Activated T-cell treated with anti-CD3 and anti-CD28 coated beads for 24 hours (primary cell): Measurements from ENCODE around the gene CHRM2.
"Not testable (repeated sequence)": the region's sequence is repeated elsewhere in the genome, so short reads cannot be mapped to it uniquely, and the experiment has no call there.

Experiments used
- DNase-seq: peaks from one replicate; pipeline ENCODE4 v3.0.0-alpha.2; 2020; ENCODE audit warnings: low read depth

Gene CHRM2

DNA sequence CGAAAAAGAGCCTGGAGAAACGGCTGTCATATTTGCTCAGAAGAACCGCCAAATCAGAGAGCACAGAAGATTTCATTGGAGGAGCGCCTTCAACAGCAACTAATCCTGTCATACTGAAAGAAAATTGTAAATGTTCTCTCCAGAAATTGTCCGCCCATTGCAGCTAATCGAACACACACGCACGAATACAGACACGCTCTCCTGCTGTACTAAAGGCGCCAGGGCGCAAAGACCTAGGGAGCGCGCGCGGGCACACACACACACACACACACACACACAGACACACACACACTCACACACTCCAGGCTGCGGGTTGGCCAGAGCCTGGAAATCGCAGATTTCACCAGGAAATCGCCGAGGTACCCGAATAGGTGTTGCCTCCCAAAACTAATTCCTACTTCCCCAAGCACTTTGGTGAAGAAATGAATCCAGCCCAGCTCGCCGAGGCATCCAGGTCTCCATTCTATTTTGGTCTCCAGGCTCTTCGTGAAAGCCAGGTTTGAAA, at the start of gene CHRM2:
Gene CHRM2, plus strand, starts transcription at position 157 of the 505 bp plus-strand sequence. CDS start 146,214 bp downstream, outside the sequence.
- no peak for DNase-seq

DNA sequence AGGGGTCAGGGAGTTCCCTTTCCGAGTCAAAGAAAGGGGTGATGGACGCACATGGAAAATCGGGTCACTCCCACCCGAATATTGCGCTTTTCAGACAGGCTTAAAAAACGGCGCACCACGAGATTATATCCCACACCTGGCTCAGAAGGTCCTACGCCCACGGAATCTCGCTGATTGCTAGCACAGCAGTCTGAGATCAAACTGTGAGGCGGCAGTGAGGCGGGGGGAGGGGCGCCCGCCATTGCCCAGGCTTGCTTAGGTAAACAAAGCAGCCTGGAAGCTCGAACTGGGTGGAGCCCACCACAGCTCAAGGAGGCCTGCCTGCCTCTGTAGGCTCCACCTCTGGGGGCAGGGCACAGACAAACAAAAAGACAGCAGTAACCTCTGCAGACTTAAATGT, 37.1 kb upstream of the CHRM2 start:
- not testable (repeated sequence) for DNase-seq

DNA sequence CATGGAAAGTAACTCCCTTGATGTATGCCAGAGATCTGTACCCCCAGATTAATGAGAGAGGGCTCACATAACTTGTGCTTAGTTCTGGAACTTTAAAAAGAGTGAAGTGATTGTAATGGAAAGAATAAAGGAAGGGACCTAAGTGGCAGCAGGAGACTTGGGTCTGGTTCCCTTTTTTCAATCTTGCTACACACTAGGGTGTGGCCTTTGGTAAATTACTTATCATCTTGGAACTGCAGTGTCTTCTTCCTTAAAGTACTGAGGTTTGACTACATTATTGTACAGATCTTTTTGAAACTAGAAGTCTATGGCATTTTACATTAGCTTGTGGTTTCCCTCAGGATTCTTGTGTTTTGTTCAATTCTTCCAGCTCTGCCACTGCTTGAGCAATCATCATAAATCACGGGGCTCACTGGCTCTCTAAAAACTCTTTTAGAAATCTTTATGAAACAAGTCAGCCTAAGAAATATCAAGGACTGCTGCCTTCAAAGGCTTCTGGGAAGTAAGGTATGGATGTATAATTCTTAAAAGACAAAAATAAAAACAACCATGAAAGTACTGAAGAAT, 22.5 kb upstream of the CHRM2 start:
- no peak for DNase-seq

DNA sequence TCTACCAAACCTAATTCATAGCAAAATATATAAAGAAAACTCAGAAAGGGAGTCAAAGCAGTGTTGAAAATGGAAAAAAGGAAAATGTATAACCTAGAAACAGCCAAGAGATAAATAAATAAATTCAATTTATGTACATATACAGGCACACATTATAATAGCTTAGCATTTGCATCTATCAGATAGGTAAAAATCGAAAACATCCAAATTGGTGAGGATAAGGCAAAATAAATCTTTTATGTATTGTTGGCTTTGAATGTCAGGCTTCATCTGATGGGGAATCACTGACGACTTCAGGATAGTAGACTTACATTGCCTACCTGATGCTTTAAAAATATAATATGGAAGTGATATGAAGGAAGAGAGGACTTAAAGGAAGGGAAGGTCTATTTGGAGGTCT, 20.6 kb upstream of the CHRM2 start:
- DNase-seq, result no peak

DNA sequence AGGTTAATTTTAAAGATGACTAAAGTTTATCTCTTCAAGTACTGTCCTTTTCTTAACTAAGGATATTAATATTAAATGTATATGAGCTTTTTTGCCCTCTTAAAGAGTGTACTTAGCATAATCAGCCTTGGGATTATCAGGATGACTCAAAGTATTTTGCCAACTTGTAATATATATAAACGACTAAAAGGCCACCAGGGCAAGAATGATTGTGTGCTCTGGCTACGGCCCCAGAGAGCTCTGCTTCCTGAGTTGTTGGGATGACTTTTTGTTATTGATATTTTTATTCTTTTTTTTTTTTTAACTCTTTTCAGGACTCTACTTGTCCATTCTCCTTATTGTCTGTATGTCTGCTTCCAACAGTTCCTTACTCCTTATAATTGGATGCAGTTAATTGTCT, 14.8 kb upstream of the CHRM2 start:
- no peak for DNase-seq

DNA sequence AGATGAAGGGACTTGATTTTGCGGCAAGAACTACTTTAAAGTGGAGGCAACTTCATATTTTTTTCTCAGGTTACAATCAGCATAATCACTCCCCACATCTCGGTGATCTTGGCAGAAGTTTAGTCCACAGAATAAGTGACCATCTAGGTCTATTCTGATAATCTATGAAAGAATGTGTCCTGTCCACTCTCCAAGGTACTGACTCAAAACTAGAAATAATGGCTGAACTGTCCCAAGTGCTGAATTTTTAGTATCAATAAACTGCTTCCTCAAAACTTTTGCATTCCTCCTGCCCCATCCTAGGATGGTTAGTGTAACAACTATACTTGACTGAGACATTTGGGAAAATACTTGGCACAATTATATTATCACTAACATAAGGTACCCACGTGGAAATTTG, 10.9 kb upstream of the CHRM2 start:
- DNase-seq, result no peak

DNA sequence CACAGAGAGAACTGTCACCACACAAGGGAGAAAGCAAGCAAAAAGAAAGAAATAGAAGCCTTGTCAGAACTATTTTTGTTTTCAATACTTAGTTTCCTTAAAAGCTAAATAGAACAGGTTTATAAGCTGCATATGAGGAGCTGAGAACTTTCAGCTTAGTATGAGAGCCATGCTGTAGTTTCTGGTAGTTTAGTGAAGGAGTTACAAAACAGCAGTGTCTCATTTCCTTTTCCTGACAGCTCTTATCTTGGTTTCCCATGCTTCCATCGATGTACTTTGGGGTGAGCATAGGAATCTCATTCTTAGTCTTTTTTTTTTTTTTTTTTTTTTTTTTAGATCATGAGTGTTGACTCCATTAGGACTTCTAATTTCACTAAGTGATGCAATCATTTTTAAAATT, 8.6 kb upstream of the CHRM2 start:
- DNase-seq, result no peak

DNA sequence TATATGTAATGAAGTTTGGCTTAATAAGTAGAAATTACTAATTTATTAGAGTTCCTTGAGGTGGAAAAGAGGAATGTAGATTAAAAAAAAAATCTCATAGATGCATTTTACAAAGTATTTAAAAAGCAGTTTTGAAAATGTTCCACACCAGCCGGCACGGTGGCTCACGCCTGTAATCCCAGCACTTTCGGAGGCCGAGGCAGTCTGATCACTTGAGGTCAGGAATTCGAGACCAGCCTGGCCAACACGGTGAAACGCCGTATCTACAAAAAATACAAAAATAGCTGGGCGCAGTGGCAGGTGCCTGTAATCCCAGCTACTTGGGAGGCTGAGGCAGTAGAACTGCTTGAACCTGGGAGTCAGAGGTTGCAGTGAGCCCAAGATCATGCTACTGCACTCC, 3.2 kb upstream of the CHRM2 start:
- DNase-seq, result no peak

DNA sequence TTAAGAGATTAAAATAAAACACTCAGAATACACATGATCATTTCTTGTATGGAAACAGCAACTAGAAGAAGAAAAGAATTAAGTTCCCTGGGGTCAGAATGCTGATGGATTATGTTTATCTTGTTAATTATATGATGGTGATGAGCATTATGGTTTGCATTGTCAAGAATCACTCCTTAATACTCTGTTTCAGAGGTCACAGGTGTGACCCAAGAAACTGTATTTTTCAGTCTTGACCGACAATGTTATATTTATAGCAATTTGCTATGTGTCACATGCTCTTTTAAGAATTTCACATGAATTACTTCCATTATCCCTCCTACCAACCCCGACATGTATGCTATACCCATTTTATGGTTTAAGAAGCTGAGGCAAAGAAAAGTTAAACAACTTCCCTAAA, 2.7 kb upstream of the CHRM2 start:
- DNase-seq, result no peak

DNA sequence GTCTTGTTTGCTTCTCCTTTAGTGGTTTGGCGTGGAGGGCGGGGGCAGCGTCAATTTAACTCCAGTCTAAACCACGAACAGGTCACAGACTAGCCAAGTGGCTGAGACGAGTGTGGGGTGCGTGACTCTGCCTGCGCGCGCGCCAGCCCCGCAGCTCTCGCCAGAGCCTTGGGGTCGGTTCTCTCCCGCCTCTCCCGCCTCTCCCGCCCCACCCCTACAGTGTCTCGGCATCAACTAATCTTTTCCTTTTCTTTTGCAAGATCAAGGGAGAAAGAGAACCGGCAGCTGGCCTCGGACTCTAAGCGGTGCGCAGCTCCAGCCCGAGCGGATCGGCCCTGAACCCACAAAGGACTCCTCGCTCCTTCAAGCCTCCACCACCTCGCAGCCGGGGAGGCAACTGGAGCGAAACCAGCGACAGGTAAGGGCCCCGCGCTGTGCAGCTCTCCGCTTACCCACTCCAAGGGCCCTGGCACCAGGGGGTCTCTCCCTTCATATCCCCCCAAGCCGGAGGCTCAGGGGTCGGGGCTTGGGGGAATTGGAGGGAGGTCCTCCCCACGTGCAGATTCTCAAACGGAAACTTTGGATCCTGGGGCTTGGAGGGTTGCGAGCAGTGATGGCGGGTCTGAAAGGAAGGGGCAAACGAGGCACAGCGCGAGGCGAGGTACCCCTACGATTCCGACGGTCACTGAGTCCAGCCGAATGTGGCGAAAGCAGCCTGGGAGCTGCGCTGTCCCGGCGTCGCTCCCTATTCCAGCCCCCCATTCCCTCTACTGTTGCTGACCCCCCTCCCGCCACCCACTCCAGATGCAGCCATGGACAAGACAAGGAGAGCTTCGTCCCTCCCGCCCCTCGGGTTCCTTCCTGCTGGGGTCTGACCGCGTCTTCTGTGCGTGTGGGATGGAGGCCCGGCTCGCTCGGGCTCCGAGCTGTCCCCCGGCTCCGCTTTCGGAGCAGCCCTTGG, 829 bp downstream of the CHRM2 start:
- no peak for DNase-seq

DNA sequence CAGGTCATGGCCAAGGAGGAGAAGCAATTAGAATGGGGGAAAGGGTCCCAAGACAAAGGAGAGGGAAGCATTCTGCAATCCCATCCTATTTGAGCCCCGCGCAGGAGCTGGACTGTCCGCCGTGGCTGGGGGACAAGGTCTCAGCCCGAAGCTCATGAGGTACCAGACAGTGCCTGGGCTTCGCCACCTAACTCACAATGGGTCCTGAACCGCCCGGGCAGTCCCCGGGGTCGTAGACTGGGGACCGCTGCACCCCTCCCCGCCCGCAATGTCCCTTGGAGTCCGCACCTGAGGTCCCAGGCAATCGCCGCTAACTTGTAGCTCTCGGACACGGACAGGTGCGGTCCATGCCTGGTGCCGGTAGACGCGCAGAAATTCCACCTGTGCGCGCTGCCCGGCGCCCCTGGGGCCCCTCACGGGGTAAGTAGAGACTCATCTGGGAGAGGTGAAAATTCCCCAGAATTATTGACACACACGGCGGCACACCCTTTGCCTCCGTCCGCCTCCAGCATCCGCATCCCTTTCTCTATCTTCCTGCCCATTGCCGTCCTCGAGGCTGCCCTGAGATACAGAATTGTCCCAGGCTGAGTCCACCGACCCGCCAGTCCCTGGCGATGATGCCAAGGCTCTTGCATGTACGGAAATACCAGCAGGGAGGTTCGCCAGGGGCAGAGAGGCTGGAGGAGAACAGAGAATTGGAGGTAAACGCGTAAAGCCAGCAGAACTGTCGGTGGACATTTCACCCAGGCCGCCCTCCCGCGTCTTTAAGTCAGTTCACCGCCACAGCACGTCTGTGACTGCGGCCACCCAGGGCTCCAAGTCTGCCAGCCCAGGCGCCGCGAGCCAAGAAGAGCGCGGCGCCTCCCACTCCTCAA, 1.8 kb downstream of the CHRM2 start:
- DNase-seq, result no peak

DNA sequence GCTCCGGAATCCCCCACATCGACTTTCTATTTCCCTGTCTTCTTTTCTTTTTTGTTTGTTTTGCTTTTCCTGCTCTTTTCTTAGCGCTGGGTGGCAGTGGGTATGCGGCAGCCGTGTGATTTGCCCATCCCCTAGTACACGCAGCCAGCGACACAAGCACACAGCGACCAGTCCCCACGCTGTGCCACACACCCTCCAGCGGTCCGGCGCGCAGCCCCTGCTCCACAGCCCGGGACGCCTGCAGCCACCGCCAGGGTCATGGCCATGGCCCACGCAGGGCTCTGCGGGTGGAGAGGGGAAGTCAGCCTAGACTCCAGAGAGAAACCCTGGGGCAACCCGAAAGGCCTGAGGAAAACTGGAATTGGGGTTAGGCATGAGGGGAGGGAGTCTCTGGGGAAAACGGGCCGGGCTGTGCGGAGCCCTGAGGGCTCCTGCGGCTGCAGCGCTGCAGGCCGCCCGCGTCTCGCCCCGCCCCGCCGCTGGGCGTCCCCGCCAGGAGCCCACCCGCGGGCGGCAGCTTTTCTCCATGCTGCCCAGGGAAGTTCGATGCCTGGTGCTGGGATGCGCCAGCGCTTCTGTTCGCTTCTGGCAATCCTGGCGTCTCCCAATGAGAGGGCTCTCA, 2.5 kb downstream of the CHRM2 start:
- no peak for DNase-seq

DNA sequence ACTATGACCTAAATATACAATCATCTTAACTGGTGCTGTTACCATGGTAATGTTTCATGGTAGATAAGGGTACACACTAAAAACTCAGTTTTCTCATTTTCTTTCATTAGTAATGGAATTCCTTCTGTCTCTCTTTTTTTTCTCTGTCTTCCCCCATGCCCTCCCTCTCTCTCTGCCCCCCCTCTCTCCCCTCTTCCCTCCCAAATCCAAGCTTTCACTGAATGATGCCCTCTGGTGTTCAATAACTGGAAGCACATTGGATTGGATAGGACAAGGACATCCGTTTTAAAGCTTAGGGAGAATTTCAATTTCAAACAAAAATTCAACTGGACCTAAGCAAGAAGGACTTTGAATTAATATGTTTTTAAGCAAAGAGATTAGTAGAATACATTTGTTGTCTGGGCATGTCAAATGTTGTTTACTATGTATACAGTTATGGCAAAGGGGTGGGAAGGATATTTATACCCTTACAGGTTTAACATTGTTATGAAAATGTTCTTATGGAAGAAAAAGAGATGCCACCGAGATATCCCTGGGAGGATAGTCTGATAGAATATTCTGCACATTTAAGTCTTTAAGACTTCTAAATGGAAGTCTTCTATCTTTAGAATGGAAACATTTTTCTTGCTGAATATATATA, 6.1 kb downstream of the CHRM2 start:
- DNase-seq, result no peak

DNA sequence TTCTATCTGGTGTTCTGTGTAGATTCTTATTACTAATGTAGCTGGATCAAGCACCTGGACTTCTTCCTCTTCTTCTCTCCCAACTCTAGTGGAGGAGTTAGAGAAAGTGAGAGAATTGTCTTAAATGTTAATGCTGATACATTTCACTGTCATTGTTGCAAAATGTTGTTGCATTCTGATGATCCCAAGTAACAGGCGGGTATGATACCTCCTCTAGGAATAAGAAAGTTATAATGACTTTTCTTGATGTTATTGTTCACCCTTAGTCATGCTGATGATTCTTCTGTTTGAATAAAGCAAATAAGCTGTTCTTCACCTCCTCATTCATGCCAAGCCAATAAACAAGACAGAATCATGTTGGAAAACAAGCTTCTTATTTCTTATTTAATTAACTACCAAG, 9.1 kb downstream of the CHRM2 start:
- DNase-seq, result no peak

DNA sequence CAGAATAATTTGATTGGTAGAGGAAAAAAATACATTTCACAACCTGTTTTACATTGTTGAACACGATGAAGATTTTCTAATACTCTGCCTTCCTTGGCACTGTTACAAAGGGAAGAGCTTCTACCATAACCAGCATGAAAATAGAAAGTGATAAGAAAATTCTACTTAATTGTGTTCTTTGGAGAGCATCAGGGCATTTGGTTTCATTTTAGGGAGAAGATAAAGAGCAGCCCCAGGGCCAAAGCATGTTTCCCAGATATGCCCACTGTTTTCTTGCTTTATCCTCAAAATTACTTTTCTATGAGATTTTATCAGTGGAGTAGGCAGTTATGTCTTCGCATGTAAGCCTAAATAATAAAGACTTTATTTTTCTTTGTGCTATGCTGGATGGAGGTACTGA, 9.5 kb downstream of the CHRM2 start:
- no peak for DNase-seq

DNA sequence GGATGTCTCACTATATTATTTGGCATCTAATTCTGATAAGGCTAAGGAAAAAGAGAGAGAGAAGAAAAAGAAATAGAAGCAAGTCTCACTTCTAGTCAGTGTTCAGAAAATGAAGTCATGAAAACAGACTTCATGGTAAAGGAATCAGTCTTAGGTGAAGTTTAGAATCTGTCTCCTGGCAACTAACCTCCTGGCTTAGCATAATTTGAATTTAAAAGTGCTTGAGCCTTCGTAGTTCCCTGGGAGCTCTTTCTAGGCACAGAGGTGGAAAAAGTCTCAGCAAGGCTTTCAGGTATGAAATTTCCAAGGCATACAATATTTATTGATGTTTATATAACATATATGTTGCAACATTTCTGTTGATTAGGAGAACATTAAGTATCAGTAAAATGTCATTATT, 10.4 kb downstream of the CHRM2 start:
- no peak for DNase-seq

DNA sequence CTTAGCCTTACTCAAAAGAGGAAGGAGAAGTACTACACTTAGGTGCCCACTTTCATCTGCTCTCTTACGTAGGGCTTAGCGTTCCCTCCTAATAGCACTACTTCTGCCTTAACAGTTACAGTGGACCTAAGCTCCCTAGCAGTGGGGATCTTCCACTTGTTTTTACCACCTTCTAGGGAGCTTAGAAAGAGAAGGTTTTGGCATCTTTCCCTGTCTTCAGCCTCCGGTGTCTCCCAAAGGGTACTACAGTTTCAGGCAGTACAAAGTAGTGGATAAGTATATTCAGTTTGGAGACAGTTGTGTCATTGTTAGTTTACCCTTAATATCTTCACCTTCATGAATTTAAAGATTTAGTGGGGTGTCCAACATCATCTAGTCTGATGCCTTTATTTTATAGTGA, 14.6 kb downstream of the CHRM2 start:
- DNase-seq, result no peak

DNA sequence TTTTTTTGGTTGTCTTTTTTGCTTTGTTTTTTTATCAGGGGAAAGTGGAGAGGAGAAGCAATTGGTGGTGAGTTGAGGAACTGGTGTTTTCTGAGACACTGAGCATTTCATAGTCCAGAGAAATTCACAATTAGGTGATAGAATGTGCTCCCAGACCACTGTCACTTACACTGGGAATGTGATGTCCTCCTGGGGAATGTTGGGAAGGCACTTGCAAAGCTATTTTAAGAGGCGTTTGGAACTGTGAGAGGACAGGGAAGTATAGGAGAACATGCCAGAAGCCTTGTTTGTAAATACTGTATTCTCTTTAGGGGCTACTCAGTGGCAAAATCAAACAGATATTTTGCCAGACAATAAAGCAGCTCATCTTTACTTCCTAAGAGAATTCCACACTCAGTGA, 16.0 kb downstream of the CHRM2 start:
- DNase-seq, result no peak

DNA sequence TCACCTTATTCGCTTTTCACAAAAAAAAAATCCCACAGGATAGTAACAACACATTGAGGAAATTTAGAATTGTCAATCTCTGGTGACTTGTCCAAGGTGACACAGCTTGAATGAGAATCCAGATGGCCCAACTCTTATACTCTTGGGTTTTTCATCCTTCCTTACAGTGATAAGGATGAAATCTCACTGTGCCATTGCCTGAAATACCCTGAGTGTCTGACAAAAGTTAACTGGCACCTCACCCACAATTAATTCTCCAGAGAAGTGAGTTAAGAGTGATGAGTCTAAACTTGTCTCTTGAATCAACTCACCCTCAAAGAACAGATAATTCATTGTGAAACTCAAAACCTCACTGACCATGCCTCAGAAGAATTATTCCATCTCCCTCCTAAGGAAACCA, 18.9 kb downstream of the CHRM2 start:
- DNase-seq, result no peak

DNA sequence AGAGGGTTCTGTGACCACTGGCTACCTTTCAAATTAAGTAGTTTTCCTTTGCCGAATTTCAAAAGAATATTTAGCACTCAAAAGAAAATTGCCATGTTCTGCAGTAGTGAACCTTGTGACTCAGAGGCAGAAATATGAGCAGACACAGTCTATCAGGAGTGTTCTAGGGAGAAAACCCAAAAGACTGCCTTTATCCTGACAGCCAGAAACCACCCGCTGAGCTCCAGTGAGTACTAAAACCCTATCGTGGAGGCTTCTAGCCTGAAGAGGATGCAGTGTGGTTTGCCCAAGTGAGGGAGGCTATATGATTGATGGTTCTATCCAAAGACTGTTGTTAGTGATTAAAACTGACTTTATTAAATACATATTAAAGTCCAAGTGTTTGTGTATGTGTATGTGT, 21.9 kb downstream of the CHRM2 start:
- DNase-seq, result no peak

DNA sequence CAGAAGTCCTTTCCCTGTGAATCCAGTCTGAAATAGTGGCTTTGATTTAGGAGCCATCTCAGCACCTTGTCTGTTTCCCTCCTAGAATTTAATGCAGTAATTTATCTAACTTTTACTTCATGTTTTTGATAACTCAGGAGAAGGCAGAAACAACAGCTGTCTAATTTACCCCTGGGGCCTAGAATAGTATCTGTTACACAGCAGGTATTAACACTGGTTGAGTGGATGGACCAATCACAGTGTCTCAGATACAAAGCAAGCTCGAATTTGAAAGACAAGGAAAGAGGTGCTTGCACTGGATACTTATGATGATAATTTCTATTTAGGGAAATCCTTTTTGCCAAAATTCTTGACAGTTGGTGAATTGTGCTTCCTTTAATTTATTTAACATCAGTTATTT, 23.4 kb downstream of the CHRM2 start:
- DNase-seq, result no peak

DNA sequence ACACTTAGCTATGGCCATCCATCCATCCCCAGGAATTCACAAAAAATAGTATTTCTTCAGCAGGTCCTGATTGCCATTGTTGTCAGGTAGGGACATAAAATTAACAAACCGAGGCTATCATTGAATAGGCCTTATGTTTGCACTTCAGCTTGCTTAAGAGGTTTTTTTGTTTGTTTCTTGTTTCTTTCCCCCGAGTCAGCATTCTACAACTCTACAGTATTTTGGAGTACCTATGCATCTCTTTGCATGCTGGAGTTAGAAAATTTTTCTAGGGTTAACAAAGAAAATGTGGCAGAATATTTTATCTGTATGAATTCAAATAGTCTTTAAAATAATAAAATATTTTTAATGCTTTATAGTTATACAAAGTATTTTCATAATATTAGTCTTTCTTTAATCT, 26.3 kb downstream of the CHRM2 start:
- DNase-seq, result no peak
